SIG-M5 (cell line): ENCODE data around the gene LLGL1.
"Not testable (repeated sequence)": the region's sequence is repeated elsewhere in the genome, so short reads cannot be mapped to it uniquely, and the experiment has no call there.

ENCODE experiments used
- DNase-seq: peaks from one replicate; lab custom pipeline; 2025; lab: John Stamatoyannopoulos, UW

Gene LLGL1

DNA sequence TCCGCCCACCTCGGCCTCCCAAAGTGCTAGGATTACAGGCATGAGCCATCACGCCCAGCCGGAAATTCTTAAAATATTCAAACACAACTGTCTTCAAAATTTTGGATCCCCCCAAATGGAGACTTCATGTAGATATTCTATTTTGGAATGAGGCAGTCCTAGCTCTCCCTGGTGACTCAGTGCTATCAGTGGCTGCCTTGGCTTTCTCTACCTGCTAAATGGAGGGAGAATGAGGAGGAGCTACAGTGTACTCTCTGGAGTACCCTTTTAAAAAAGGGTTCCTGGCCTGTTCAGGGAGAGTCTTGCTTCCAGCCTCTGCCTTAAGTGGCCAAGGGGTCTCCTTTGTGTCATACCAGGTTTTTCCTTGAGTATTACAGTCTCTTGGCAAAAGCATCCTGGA is 31.0 kb upstream of the LLGL1 start:
- DNase-seq = no peak

DNA sequence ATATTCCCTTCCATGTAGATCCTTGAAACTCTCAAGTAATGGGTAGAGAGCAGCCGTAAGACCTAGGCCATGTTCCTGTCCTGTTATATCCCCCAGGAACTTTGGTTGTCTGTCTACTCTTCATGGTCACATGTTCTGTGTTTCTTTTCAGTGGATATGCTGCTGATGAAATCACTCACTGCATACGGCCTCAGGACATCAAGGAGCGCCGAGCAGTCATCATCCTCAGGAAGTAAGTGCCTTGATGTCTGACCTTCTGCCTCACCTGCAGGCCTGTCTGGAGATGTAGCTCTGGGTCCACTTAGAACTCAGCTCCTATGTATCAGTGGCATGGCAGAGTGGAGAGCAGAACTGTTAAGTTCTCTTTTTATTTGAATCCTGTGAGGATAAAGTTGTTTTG is 30.6 kb upstream of the LLGL1 start:
- no peak for DNase-seq

DNA sequence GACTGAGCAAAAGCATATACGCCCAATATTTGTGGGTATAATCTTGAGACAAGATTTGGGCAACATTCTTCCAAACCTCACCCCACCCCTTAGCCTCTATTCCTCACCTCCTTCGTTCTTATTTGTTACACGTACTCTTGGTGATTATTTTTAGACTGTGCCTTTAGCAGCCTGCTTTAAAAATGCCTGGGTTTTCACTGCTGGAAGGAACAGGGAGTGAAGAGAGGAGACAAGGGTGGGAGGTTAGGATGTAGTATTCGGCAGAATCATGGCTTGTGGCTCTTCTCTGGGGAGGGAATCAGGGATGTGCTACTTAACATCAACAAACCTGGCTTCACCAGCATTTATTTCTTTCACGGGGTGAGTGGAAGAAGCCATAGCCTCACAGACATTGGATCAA is 30.2 kb upstream of the LLGL1 start:
- DNase-seq = no peak

DNA sequence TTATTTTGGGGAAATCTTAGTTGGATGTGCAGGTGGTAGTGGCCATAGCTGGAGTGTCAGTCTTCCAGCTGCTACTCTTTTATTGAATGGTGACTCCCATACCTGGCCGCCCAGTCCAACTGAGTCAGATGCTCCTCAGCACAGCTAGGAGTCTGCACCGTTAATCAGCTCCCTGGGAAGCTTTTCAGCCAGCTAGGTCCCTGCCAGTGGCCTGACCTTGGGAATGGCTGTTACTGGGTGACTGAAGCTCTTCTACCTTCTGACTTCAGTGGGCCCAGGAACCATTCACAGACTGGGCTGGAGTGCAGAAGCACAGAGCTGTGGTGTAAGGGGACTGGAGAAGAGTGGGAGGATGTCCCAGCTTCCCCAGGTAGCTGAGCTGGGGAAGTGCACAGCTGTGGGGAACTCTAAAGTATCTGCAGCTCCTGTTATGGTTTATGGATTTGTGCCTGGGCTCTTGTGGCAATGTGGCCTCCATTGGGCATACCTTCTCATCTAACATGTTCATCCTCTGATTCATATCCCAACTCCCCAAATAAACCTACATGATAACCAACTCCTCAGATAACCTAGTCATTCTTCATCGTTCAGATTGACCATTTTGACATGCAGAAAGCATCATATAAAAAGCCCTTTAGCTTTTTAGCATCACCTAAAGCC is 27.8 kb upstream of the LLGL1 start:
- no peak for DNase-seq

DNA sequence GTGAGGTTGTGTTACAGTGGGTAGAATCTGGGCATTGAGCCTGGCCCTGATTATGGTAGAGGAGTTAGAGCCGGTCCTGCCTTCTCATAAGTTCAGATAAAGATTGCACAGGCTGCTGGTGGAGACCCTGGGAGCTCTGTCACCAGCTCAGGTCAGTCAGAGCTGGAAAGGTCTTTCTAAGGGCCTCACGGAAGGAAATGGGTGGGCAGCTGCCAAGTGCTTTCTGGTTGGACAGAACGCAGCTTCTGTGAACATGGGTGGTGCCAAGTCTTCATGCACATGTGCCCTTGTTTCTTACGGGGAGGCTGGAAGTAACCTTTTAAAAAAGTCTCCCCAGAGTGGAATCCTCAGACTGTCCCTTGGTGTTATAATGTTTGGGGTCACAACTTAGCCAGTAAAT is 26.9 kb upstream of the LLGL1 start:
- DNase-seq = no peak

DNA sequence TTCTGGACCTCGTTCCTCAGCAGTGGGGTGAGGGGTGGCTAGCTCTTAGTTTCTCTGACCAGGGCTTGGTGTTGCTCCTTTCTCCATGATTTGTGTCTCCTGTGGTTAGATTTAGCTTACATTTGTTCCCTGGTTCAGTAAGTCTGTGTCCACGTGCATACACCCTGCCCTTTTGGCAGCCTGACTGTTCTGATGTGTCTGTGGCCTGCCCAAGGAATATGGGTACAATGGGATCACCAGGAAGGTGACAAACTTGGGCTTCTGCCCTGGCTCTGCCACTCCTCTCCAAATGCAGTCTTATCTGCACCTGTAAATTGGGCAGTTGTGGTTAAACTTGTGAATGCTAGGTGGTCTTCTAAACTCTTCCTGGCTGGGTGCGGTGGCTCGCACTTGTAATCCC is 24.3 kb upstream of the LLGL1 start:
- no peak for DNase-seq

DNA sequence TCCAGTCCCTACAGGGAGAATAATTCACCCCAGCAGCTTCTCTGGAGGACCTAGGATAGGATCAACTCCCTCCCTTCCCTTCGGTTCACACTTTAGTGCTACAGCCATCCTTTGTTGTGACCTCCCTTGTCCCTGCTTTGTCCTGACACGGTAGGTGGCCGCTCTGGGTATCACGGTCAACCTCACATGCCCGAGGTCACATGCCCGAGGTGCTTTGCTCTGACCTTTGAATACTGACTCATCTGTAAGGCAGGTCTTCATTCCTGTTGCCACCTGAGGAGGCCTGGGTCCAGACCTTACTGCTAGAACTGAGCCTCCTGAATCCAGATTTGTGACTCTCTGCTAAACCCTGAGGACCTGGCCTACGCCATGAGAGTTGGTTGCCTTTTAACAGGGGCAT is 22.1 kb upstream of the LLGL1 start:
- DNase-seq = no peak

DNA sequence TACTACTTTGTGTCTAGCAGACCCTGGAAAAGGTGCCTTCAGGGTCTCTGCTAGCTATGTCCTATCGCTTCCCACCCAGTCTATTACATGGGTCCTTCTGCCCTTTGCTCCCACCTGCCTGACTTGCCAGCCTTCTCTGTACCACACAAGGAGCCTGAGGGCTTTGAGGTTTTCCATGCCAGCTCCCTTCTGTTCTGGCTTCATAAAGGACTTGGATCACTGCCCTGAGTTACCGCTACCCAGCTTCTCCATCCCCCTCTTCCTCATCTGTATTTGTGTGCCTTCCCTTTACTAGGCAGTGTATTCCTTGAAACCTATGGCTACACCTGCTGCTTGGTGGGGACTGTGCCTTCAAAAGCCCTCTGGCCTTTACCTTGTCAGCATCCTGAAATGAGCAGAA is 19.6 kb upstream of the LLGL1 start:
- DNase-seq = no peak

DNA sequence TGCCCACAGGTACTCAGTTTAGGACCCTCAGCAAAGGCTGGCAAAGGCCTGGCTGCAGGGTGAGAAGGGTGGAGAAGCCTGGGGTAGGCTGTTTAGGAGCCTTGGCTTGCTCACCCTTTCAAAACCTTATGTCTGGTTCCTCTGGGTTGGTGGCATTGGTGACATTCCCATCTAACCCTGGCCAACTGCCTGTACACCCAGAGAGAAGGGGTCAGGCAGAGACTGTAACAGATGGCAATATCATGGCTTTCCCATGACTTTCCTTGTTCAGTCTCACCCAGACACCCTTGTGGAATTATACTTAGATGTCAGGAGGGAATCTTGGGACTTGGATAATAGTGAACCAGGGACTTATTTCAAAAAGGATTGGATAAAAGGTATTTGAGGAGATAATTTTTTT is 18.5 kb upstream of the LLGL1 start:
- DNase-seq = no peak

DNA sequence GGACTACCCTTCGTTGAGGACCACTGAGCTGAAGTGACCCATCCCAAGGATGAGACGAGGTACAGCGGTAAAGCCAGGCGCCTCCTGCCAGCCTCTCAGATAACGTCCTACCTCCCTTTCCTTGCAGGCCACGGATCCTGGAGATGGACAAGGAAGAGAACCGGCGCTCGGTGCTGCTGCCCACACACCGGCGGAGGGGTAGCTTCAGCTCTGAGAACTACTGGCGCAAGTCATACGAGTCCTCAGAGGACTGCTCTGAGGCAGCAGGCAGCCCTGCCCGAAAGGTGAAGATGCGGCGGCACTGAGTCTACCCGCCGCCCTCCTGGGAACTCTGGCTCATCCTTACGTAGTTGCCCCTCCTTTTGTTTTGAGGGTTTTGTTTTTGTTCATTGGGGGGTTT is 17.3 kb upstream of the LLGL1 start:
- no peak for DNase-seq

DNA sequence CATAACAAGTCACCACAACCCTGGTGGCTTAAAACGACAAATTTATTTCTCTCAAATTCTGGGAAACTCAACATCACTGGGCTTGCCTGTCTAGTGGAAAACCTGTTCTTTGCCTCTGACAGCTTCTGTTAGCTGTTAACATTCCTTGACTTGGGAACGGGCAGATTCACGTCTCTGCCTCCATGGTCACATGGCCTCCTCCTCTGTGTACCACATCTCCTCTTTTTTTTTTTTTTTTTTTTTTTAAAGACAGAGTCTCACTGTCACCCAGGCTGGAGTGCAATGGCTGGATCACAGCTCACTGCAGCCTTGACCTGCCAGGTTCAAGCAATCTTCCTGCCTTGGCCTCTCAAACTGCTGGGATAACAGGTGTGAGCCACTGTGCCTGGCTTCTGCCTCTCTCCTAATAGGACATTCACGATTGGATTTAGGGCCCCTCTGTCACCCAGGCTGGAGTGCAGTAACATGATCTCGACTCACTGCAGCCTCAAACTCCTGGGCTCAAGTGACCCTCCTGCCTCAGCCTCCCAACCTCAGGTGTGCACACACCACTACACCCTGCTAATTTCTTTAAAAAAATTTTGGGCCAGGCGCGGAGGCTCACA is 11.7 kb upstream of the LLGL1 start:
- DNase-seq = no peak

DNA sequence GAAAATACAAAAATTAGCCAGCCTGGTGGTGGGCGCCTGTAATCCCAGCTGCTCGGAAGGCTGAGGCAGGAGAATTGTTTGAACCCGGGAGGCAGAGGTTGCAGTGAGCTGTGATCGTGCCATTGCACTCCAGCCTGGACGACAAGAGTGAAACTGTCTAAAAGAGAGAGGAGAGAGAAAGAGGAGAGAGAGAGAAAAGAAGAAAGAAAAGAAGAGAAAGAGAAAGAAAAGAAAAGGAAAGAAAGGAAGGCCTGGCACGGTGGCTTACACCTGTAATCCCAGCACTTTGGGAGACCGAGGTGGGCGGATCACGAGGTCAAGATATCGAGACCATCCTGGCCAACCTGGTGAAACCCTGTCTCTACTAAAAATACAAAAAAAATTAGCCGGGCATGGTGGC is 8.5 kb upstream of the LLGL1 start:
- DNase-seq = not testable (repeated sequence)

DNA sequence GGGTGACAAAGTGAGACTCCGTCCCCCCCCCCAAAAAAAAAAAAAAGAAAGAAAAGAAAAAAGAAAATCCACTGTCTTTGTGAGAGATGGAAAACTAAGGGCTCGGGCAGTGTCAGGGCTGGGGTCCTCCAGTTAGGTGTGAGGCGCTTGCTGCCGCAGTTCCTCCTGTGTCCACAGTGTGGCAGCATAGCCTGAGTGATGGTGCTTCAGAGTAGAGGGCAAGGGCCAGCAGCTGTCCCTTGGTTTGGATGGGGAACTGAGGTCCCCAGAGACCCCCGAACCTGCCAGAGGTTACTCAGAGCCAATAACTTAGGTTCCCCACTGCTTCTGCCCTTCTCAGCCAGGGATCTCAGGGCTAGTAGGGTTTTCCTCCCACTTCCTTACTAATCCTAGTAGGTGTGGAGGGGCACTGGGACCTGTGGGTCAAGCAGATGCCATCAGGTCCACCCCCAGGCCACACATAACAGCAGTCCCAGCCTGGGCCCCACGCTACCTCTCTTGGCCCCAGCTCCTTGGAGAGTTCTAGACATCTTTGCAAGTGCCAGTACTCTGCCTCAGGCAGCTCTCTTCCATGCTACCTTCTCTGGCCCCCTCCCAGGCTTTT is 7.9 kb upstream of the LLGL1 start:
- no peak for DNase-seq

DNA sequence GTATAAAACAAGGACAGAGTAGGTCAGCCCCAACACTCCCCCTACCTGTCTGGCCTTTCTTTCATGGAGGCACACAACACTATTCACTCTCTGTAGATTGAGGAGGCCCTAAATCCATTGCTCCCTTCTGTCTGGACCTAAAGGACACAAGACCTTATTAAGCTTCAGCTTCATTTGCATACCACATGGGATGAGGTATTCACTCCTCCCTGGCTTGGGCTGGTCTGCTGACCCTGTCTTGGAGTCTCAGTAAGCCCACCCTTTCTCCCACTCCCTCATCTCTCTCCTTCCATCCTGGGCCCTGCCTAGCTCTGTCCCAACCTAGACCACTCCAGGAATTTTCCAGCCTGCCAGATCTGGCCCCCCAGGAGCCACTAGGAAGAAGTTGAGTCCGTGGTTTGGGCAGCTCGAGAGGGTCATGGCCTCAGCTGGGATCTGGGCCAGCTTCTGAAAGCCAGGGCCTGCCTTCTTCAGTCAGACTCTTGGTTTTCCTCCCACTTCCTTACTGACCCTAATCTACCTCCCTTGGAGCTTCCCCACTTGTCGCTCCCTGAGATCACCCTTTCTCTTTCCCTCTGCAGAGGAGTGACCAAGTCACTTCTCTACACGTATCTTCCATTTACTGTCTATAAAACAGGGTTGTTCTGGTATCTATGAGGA is 6.5 kb upstream of the LLGL1 start:
- DNase-seq = no peak

DNA sequence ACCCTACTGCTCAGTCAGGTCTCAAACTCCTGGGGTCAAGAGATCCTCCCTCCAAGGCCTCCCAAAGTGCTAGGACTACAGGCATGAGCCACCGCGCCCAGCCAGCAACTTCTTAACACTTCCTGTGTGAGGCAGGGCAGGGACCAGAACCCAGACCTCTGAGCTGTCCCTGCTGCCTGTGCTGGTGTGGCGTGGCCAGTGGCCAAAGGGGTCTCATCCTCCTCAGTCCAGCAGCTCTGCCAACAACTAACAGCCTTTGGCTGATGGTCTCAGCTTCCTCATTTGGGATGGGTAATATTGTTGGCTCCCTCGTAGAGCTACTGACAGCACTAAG is 1.4 kb upstream of the LLGL1 start:
- no peak for DNase-seq

DNA sequence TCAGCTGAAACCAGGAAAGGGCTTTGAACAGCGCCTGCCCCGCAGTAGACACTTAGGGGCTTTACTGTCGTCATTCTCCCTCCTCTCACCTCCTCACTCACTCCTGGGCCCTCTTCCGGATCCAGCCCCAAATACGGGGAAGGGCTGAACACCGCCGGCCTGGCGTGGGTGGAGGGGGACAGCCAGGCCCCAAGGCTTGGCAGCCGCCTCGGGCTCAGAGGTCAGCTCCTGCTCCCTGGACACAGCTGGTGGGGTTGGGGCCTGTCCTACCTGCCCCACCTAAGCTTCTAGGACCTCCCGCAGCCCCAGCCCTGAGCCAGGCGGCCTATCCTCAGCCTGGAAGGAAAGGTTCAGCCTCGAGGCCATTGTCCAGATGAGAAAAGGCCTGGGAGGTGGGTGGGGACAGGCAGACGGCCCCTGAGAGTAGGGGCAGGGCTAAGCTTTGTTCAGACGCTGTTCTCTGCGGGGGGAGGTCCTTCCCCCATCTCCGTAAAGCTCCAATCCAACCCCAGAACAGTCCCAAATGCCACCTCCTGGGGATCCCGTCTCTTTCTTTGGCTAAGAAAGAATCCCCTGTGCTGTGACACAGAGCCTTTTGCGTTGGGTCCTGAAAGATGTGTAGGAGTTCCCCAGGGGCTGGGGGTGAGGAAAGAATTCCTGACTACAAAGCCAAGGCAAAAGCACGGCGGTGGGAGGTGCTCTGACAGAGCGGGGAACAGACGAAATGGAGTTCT is 881 bp upstream of the LLGL1 start:
- DNase-seq = no peak

DNA sequence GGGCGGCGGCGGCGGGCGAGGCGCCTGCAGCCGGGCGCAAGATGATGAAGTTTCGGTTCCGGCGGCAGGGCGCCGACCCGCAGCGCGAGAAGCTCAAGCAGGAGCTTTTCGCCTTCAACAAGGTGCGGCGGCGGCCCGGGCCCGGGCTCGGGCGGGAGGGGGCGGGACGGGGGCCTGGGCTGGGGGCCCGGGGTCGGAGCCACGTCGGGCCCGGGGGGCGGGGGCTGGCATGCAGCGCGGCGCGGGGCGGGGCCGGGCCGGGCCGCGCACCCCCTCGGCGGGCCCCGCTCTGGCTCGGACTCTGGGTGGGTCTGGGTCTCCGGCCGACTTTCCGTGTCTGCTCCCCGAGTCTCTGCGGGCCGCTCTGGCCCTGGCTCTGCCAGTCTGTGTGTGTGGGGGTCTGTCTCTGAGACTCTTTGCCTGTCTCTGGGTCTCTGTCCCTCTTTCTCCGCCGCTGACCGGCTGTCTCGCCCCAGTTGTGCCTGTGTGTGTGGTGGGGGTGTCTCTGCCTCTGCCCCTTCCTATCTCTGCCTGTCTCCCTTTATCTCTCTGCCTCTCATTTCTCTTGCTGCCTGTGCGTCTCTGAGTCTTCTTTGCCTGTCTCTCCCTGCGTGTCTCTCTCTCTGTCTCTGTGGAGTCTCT is 328 bp downstream of the LLGL1 start:
- DNase-seq = no peak

DNA sequence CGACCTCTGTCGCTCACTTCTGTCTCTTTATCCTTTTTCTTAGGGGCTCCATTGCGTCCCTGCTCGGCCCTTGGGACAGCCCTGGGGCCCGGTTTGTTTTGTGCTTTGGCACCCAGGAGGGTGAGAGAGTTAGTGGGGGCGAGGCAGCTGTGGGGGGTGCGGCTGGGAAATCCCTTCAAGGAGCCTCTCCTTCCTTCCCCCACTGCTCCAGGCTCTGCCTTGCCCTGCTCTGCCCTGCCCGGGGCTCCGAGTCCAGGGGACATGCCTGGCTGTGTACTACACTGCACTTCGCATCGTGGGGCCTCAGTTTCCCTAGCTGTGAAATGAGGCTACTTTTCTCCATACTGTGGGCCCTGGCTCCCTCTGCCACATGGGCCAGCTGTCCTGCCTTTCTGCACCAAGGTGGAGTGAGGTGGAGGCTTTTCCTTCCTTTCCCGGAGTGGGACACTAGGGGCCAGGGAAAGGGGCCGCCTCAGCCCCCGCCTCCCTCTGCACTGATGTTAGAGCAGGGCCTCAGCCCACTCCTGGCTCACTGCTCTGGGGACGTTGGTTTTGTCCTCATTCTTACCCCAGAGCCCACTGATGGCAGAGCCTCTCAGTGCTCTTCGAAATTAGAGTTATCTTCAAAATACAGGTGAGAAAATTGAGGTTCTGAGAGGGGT is 980 bp downstream of the LLGL1 start:
- DNase-seq = no peak

DNA sequence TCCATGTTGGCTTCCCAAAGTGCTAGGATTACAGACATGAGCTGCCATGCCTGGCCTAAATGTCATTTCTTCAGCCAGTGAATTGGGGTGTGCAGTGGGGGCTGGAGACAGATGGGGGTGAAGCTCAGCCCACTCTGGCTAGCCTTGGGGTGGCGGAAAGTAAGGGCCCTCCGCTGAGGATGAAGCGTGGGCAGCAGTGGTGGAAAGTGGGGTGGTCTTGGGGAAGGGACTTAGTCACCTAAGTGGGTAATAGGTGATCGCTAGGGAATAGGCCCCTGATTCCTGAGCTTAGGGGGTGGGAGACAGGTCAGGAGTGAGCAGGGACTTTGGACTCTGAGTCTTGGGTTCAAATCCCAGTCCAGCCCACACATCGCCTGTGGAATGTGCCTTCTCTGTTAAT is 2.2 kb downstream of the LLGL1 start:
- no peak for DNase-seq

DNA sequence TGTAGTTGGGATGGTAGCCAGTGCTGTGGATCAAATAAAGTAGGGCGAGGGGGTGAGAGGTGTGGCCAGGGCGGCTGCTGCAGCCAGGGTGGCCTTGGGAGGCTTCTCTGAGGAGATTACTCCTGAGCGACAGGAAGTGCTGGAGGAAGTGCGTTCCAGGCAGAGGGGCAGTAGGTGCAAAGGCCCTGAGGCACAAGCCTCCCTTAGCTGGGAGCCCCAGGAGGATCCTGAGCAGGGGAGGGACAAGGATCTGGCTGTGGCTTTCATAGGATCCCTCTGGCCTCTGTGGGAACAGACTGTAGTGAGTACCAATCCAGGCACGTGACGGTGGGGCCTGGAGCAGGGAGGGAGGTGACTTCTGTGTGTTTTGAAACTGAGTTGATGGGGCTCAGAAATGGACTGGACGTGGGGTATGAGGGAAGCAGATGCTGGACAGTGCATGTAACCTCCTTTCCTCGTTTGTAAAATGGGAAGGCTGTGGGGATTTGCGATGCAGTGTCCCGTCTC is 2.8 kb downstream of the LLGL1 start:
- DNase-seq = no peak

DNA sequence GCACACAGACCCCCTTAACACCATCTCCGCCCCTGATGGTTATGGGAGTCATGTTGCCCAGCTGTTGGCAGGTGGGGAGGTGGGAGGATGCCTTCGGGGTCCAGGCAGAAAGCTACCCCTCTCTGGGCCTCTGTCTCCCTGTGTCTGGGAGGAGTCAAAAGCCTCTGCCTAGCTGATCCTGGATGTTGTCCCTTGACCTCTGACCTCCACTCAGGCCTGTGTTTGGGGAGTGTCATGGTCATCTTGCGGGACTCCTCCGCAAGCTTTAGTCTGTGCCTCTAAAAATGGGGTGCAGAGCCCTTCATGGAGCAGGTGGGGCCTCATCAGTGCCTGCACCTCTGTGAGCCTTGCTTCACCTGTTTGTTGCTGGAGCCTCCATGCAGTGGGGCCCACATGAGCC is 3.8 kb downstream of the LLGL1 start:
- no peak for DNase-seq

DNA sequence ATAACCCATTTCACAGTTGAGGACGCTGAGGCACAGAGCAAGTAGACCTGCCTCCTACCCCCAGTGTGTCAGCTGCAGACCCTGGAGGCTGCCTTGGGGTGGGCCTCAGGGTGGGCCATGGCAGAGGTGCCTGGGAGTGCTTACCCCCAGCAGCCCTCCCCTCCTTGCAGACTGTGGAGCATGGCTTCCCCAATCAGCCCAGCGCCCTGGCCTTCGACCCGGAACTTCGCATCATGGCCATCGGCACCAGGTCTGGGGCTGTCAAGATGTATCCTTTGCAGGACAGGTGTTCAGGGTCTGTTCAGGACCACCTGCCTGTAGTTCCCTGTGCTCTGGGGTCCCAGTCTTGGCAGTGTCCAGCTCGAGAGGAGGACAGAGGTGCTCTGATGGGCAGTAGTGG is 4.3 kb downstream of the LLGL1 start:
- no peak for DNase-seq
